ENCODE data around the gene INKA1. TPM values are rescaled to one million over a fixed set of nuclear protein-coding genes. Genes with fewer than 3 reads are reported as not detected.

The INKA1 gene
- total and polyA plus RNA-seq, 2 of the 8 experiments (the other 6 are each of a cell fraction or from before 2014, with no cell fraction given) = 1.3 to 4.7 TPM

- TF ChIP-seq USF2 (IDR thresholded peaks at IDR 0.05; ENCODE audit: low read length) (peak; percentile 98), CBX5 (IDR thresholded peaks at IDR 0.05; ENCODE audit: low read depth, low read length) (no peak), ASH2L (IDR thresholded peaks at IDR 0.05; ENCODE audit: low read length) (peak; percentile 27), CHD2 (IDR thresholded peaks at IDR 0.05; ENCODE audit: low read length) (peak; percentile 90), MAFK (IDR thresholded peaks at IDR 0.05; ENCODE audit: low read depth, low read length) (no peak), CTBP2 (IDR thresholded peaks at IDR 0.05; ENCODE audit: borderline replicate concordance, insufficient read depth, insufficient read length, low read length) (no peak), RNF2 (IDR thresholded peaks at IDR 0.05; ENCODE audit: borderline replicate concordance, low read depth, low read length, missing control alignments, poor library complexity, severe bottlenecking) (peak; percentile 42), FOSL1 (IDR thresholded peaks at IDR 0.05; ENCODE audit: insufficient read depth, low read depth, low read length) (no peak), SIN3A (conservative IDR thresholded peaks at IDR 0.05 in 1 of 2, IDR thresholded peaks at IDR 0.05 in 1 of 2; ENCODE audit: low read depth in 1 of 2, low read length in 2 of 2) (peak; percentile 64 to 82; a peak in 2 of 4 replicates), ATF3 (IDR thresholded peaks at IDR 0.05; ENCODE audit: insufficient read depth, low read depth, low read length) (peak; percentile 92), MAX (IDR thresholded peaks at IDR 0.05) (peak; percentile 98), SRF (IDR thresholded peaks at IDR 0.05; ENCODE audit: low read depth, low read length) (no peak), RAD21 (IDR thresholded peaks at IDR 0.05 in 1 of 2, conservative IDR thresholded peaks at IDR 0.05 in 1 of 2; ENCODE audit: low read depth in 2 of 2, low read length in 2 of 2) (no peak), JUN (IDR thresholded peaks at IDR 0.05; ENCODE audit: low read depth, low read length) (no peak), E2F6 (IDR thresholded peaks at IDR 0.05) (peak; percentile 95), KDM1A (IDR thresholded peaks at IDR 0.05; ENCODE audit: borderline replicate concordance, low read length) (peak; percentile 77; the same call in 1 of the 2 replicates), CREB1 (IDR thresholded peaks at IDR 0.05) (peak; percentile 85), GTF2F1 (IDR thresholded peaks at IDR 0.05; ENCODE audit: borderline replicate concordance, low read depth, low read length) (no peak), PHF8 (conservative IDR thresholded peaks at IDR 0.05; ENCODE audit: low read depth, low read length) (peak; percentile 90), NANOG (IDR thresholded peaks at IDR 0.05; ENCODE audit: insufficient read depth, low read depth, low read length, poor library complexity, severe bottlenecking) (no peak)
Observed at GRCh38 chr3:49786357-49787181, 16.5 kb upstream of the INKA1 start, which contains the start of gene IP6K1 (continued).
